NCI-H1048 (cell line): ENCODE data around the gene COLEC12.

ENCODE experiments used
- DNase-seq: peaks from one replicate; lab custom pipeline; 2025; lab: John Stamatoyannopoulos, UW

Gene COLEC12

GRCh38 chr18:360676-361075 lies 139.8 kb downstream of the COLEC12 start:
- DNase-seq, result no peak

- no peak for DNase-seq
These were observed 143.7 kb downstream of the COLEC12 start for GRCh38 chr18:356778-357177.

GRCh38 chr18:355678-356077 lies 144.8 kb downstream of the COLEC12 start:
- DNase-seq, result no peak

- no peak for DNase-seq
These were observed 146.0 kb downstream of the COLEC12 start for GRCh38 chr18:354471-354870.

GRCh38 chr18:354003-354402 lies 146.5 kb downstream of the COLEC12 start:
- DNase-seq, result no peak

- no peak for DNase-seq
These were observed 148.1 kb downstream of the COLEC12 start for GRCh38 chr18:352438-352837.

GRCh38 chr18:350953-351572 lies 149.4 kb downstream of the COLEC12 start:
- no peak for DNase-seq

GRCh38 chr18:346600-346999 lies 153.9 kb downstream of the COLEC12 start:
- DNase-seq, result no peak

- no peak for DNase-seq
These were observed 159.4 kb downstream of the COLEC12 start for GRCh38 chr18:341102-341501.

GRCh38 chr18:340044-340443 lies 160.5 kb downstream of the COLEC12 start:
- no peak for DNase-seq

- DNase-seq, result no peak
These were observed 161.3 kb downstream of the COLEC12 start for GRCh38 chr18:339200-339599.

- DNase-seq, result no peak
These were observed 163.8 kb downstream of the COLEC12 start for GRCh38 chr18:336713-337112.

GRCh38 chr18:335733-336132 lies 164.8 kb downstream of the COLEC12 start:
- DNase-seq, result no peak

GRCh38 chr18:334575-335132 lies 165.8 kb downstream of the COLEC12 start:
- no peak for DNase-seq

GRCh38 chr18:332721-333510 lies 167.6 kb downstream of the COLEC12 start:
- no peak for DNase-seq

GRCh38 chr18:332007-332406 lies 168.5 kb downstream of the COLEC12 start:
- no peak for DNase-seq

GRCh38 chr18:331221-331821 lies 169.2 kb downstream of the COLEC12 start:
- no peak for DNase-seq

GRCh38 chr18:328928-329327 lies 171.6 kb downstream of the COLEC12 start:
- DNase-seq, result no peak

GRCh38 chr18:326846-327245 lies 173.7 kb downstream of the COLEC12 start:
- no peak for DNase-seq

GRCh38 chr18:323253-323622 lies 177.3 kb downstream of the COLEC12 start:
- DNase-seq, result no peak

- DNase-seq, result no peak
These were observed 178.5 kb downstream of the COLEC12 start for GRCh38 chr18:321865-322467.

GRCh38 chr18:320155-320554 lies 180.3 kb downstream of the COLEC12 start:
- DNase-seq, result no peak

- DNase-seq, result no peak
These were observed 180.8 kb downstream of the COLEC12 start for GRCh38 chr18:319720-320119.
